ENCODE results near the gene CCM2. TPM values are rescaled to one million over a fixed set of nuclear protein-coding genes. Genes with fewer than 3 reads are reported as not detected.

Gene CCM2
- total RNA-seq, 1 donor from 2014 or later, result 62.0 TPM

DNA sequence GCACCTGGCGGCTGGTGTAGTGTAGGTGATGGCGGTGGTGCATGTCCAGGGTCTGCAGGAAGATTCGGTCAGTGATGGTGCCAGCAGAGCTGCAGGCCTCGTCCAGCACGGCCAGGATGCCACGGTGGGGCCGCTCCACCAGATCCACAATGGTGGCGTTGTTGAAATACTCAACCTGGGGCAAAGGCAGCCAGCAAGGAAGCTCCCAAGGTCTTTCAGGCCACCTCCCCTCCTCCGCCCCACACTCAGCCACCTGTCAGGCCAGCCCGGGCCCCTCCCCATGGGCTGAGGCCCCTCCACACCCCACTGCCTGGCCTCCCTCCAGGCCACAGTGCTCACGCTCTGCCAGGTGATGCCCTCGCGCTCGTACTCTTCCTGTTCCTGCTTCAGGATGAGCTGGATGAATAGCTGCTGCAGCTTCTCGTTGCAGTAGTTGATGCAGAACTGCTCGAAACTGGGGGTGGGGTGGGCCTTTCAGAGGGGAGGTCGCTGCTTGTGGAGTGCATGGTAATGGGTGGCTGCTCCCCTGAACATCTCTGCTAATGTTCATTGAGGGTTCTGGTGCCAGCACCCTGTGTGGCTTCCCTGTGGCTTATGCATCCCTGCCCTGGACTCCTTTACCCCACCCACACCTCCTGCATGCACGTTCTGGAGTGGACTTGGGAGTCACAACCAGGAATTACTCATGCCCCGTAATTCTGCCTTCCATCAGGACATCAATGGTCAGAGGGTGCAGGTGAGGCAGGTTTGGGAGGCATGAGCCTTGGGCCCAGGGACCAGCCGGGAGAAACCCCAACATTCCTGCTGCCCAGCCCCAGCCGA, 30.1 kb upstream of the CCM2 start:
- FAIRE-seq (no peak), DNase-seq (ENCODE audit: low read depth) (no peak)
- H3K4me3 ChIP-seq (ENCODE audit: insufficient read depth, low read depth, low read length), result no peak overlapping the region
- no peak overlapping the region for H2AFZ ChIP-seq (ENCODE audit: low read depth, low read length)
- peaks cover 3% of the 10 kb centered on the region for H3K4me1 Mint-ChIP-seq (ENCODE audit: low read depth, unreplicated experiment)
- H3K27ac Mint-ChIP-seq (ENCODE audit: unreplicated experiment), result no peak overlapping the region
- H3K9ac ChIP-seq (ENCODE audit: low read length), result no peak overlapping the region
- no peaks in the 10 kb centered on the region for H3K36me3 Mint-ChIP-seq (ENCODE audit: low read depth, unreplicated experiment)
- H3K4me1 ChIP-seq (ENCODE audit: insufficient read depth, low read length), result no peaks in the 10 kb centered on the region
- no peaks in the 10 kb centered on the region for H3K79me2 ChIP-seq (ENCODE audit: insufficient read depth, low read length)
- H3K4me3 Mint-ChIP-seq (ENCODE audit: unreplicated experiment), result no peak overlapping the region
- H3K9me3 ChIP-seq (ENCODE audit: insufficient read depth, low read depth, low read length), result no peaks in the 10 kb centered on the region
- TF ChIP-seq, protein P1, sequence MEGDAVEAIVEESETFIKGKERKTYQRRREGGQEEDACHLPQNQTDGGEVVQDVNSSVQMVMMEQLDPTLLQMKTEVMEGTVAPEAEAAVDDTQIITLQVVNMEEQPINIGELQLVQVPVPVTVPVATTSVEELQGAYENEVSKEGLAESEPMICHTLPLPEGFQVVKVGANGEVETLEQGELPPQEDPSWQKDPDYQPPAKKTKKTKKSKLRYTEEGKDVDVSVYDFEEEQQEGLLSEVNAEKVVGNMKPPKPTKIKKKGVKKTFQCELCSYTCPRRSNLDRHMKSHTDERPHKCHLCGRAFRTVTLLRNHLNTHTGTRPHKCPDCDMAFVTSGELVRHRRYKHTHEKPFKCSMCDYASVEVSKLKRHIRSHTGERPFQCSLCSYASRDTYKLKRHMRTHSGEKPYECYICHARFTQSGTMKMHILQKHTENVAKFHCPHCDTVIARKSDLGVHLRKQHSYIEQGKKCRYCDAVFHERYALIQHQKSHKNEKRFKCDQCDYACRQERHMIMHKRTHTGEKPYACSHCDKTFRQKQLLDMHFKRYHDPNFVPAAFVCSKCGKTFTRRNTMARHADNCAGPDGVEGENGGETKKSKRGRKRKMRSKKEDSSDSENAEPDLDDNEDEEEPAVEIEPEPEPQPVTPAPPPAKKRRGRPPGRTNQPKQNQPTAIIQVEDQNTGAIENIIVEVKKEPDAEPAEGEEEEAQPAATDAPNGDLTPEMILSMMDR (IDR thresholded peaks at IDR 0.05; ENCODE audit: insufficient read depth, low read depth, low read length), result no peak
- no peak for TF ChIP-seq EZH2 (IDR thresholded peaks at IDR 0.05; ENCODE audit: insufficient read depth, low read length)
- H4K20me1 ChIP-seq (ENCODE audit: insufficient read depth, low read length), result no peaks in the 10 kb centered on the region
- no peaks in the 10 kb centered on the region for H3K9me3 Mint-ChIP-seq (ENCODE audit: unreplicated experiment)
- H3K4me2 ChIP-seq (ENCODE audit: low read length), result no peak overlapping the region
- no peak overlapping the region for H3K27ac ChIP-seq (ENCODE audit: low read depth, low read length)
- H3K36me3 ChIP-seq (ENCODE audit: insufficient read depth, low read length), result no peaks in the 10 kb centered on the region
- peaks cover 30% of the 10 kb centered on the region for H3K27me3 Mint-ChIP-seq (ENCODE audit: low read depth, unreplicated experiment)
- H3K27me3 ChIP-seq (ENCODE audit: insufficient read depth, low read length), result no peaks in the 10 kb centered on the region

DNA sequence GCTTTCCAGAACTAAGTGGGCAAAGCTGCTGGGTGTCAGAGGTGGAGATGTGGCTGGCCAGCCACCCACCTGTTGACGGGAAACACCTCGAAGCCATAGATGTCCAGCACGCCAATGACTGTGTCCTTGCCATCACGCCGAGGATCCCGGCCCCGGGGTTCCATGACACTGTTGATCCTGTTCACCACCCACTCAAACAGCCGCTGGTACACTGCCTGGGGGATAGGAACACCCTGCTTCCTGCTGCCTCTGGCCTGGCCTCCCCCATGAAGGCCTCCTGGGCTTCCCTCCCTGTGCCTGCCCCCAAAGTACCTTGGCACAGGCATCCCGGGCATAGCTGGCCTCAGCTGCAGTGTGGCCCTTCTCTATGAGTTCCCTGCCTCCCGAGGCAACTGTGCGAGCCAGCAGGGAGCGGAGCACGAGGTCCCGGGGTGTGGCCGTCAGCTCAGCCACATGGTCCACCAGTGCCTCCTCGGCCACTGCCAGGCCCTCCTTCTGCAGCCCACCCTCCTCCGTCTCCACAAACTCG, 29.4 kb upstream of the CCM2 start:
- FAIRE-seq (no peak), DNase-seq (ENCODE audit: low read depth) (no peak)
- Histone ChIP-seq H2AFZ (ENCODE audit: low read depth, low read length) (no peak overlapping the region), H3K36me3 (ENCODE audit: insufficient read depth, low read length) (no peaks in the 10 kb centered on the region), H3K27me3 (ENCODE audit: insufficient read depth, low read length) (no peaks in the 10 kb centered on the region), H3K9me3 (ENCODE audit: insufficient read depth, low read depth, low read length) (no peaks in the 10 kb centered on the region), H3K9ac (ENCODE audit: low read length) (no peak overlapping the region), H3K4me1 (ENCODE audit: insufficient read depth, low read length) (no peaks in the 10 kb centered on the region), H3K27ac (ENCODE audit: low read depth, low read length) (no peak overlapping the region), H3K79me2 (ENCODE audit: insufficient read depth, low read length) (no peaks in the 10 kb centered on the region), H4K20me1 (ENCODE audit: insufficient read depth, low read length) (no peaks in the 10 kb centered on the region), H3K4me3 (ENCODE audit: insufficient read depth, low read depth, low read length) (no peak overlapping the region), H3K4me2 (ENCODE audit: low read length) (no peak overlapping the region)
- TF ChIP-seq, protein P1 (IDR thresholded peaks at IDR 0.05; ENCODE audit: insufficient read depth, low read depth, low read length), result no peak
- TF ChIP-seq EZH2 (IDR thresholded peaks at IDR 0.05; ENCODE audit: insufficient read depth, low read length), result no peak
- no peak overlapping the region for H3K4me3 Mint-ChIP-seq (ENCODE audit: unreplicated experiment)
- peaks cover 3% of the 10 kb centered on the region for H3K4me1 Mint-ChIP-seq (ENCODE audit: low read depth, unreplicated experiment)
- no peaks in the 10 kb centered on the region for H3K36me3 Mint-ChIP-seq (ENCODE audit: low read depth, unreplicated experiment)
- no peaks in the 10 kb centered on the region for H3K9me3 Mint-ChIP-seq (ENCODE audit: unreplicated experiment)
- H3K27ac Mint-ChIP-seq (ENCODE audit: unreplicated experiment), result no peak overlapping the region
- peaks cover 27% of the 10 kb centered on the region for H3K27me3 Mint-ChIP-seq (ENCODE audit: low read depth, unreplicated experiment)

All from astrocyte (in vitro differentiated cells and primary cell).